ENCODE measurements around the gene OR8D4.

DNA sequence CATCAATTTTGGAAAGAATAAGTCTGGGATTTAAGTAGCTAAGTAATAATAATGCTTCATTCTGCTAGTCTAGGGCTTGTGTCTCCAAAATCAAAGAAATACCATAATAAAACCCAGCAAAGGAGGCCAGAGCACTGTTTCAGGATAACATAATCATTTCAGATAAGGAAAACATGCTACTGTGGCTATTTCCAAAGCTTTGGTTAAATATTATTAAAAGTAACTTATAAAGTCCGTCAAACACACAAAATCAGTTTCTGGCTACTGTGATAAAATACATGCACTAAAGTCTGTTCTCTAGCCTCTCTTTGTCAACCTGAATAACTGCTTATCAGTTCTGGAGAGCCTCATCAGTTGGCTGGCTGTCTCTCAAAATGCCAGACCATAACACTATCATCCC lies 43.2 kb downstream of the OR8D4 start:
- TF ChIP-seq, protein P1, sequence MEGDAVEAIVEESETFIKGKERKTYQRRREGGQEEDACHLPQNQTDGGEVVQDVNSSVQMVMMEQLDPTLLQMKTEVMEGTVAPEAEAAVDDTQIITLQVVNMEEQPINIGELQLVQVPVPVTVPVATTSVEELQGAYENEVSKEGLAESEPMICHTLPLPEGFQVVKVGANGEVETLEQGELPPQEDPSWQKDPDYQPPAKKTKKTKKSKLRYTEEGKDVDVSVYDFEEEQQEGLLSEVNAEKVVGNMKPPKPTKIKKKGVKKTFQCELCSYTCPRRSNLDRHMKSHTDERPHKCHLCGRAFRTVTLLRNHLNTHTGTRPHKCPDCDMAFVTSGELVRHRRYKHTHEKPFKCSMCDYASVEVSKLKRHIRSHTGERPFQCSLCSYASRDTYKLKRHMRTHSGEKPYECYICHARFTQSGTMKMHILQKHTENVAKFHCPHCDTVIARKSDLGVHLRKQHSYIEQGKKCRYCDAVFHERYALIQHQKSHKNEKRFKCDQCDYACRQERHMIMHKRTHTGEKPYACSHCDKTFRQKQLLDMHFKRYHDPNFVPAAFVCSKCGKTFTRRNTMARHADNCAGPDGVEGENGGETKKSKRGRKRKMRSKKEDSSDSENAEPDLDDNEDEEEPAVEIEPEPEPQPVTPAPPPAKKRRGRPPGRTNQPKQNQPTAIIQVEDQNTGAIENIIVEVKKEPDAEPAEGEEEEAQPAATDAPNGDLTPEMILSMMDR (IDR thresholded peaks at IDR 0.05), result no peak
- TF ChIP-seq POLR2A (IDR thresholded peaks at IDR 0.05), result no peak
